HEK293T (cell line): Measurements from ENCODE around the gene NMT1.
A peak's percentile ranks its signal among the peaks of the same experiment; 100 is the strongest.

Source experiments
- ELF4 ChIP-seq: fragments of 450-650 bp; IDR thresholded peaks from 2 replicates; pipeline ENCODE4 v1.6.1; 2017; ENCODE audit warnings: antibody characterized with exemption
- FOXK2 ChIP-seq: fragments of 450-650 bp; IDR thresholded peaks from 2 replicates; pipeline ENCODE4 v1.6.1; 2016; ENCODE audit warnings: mild to moderate bottlenecking
- FOXM1 ChIP-seq: fragments of 450-650 bp; IDR thresholded peaks from 2 replicates; pipeline ENCODE4 v1.6.1; 2017; ENCODE audit warnings: mild to moderate bottlenecking, borderline replicate concordance
- HDGF ChIP-seq: fragments of 450-650 bp; IDR thresholded peaks from 2 replicates; pipeline ENCODE4 v1.6.1; 2017; ENCODE audit warnings: antibody characterized with exemption, borderline replicate concordance
- L3MBTL2 ChIP-seq: fragments of 450-650 bp; conservative IDR thresholded peaks from 2 replicates; pipeline ENCODE4 v1.6.1; 2016; ENCODE audit warnings: mild to moderate bottlenecking
- TARDBP ChIP-seq: fragments of 450-650 bp; IDR thresholded peaks from 2 replicates; pipeline ENCODE4 v1.6.1; 2016
- ZNF384 ChIP-seq: fragments of 450-650 bp; IDR thresholded peaks from 2 replicates; pipeline ENCODE4 v1.6.1; 2016

DNA sequence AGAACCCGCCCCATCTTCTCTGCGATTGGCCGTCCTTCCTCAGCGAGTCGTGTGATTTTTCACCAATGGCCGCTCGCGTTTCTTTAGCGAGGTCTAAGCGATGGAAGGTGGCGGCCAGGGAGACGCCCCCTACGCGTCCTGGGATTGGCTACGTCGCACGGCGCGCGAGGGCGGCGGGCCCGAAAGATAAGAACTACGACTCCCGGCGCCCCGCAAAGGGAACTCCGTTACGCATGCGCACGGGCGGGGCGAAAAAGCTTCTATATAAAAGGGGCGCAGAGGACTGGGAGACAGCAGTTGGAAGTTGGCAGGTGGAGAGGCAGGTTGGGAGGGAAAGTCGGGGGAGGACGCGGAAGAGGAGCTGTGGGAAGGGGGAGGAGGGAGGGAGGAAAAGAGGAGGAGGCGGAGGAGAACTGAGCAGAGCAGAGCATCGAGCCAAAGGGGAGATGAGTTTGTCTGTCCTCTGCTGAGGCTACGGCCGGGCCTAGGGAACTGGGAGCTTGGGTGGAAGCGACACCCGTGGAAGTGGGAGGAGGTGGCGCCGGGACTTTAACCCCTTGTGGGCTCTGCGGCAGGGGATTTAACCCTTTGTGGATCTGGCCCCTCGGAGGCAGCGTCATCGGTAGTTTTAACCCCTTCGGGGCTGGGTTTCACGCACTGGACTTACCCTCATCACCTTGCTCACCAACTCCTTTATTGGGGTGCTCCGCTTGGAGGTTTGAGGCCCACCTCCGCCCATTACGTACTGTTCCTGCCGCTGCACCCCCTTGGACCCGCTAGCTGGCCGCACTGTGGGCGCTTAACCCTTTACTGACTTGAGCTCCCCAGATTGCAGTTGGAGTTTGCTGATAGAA is 87.3 kb downstream of the NMT1 start, which contains the start of gene HEXIM1:
- TF ChIP-seq HDGF (no peak), L3MBTL2 (peak; percentile 55; the same call in 1 of the 2 replicates), FOXK2 (no peak), FOXM1 (no peak), TARDBP (peak; percentile 98), ZNF384 (no peak), ELF4 (peak; percentile 100)
